CD4-positive, CD25-positive, alpha-beta regulatory T cell (primary cell): ENCODE measurements around the gene TDP1. TPM values are rescaled to one million over a fixed set of nuclear protein-coding genes. Genes with fewer than 3 reads are reported as not detected.
"Not testable (repeated sequence)": the region's sequence is repeated elsewhere in the genome, so short reads cannot be mapped to it uniquely, and the experiment has no call there.

Source experiments
- ATAC-seq, 2 donors: fragments of 150-1000 bp; cut with Tn5 transposase; one replicate each; pipeline ENCODE4 v1.10.0; 2021; ENCODE audit warnings: low read depth in 2 of 2, moderate number of reproducible peaks in 2 of 2, moderate library complexity in 1 of 2
- DNase-seq, 3 donors: peaks; one replicate each; pipeline versions ENCODE4 v3.0.0 to v3.0.0-alpha.2; 2012 to 2022; ENCODE audit warnings: mixed read lengths in 1 of 3
- H3K27ac ChIP-seq: one replicate; pipeline ENCODE4 v1.7.0; 2013; ENCODE audit warnings: mild to moderate bottlenecking, low read length; ENCODE audit not compliant: insufficient read depth, poor library complexity, severe bottlenecking
- H3K27me3 ChIP-seq: one replicate; pipeline ENCODE4 v1.7.0; 2013; ENCODE audit warnings: low read length; ENCODE audit not compliant: control insufficient read depth, insufficient read depth
- H3K36me3 ChIP-seq: one replicate; pipeline ENCODE4 v1.7.0; 2013; ENCODE audit warnings: mild to moderate bottlenecking, low read length, moderate library complexity; ENCODE audit not compliant: control insufficient read depth, insufficient read depth
- H3K4me1 ChIP-seq: 2 replicates; pipeline ENCODE4 v1.7.0; 2013; ENCODE audit warnings: mild to moderate bottlenecking, low read length; ENCODE audit not compliant: insufficient read depth, control insufficient read depth, poor library complexity, severe bottlenecking
- H3K4me3 ChIP-seq: one replicate; pipeline ENCODE4 v1.7.0; 2013; ENCODE audit warnings: low read depth, mild to moderate bottlenecking, low read length, moderate library complexity
- H3K9me3 ChIP-seq, 2 experiments: 1 replicate in 1 of 2; 2 replicates in 1 of 2; pipeline ENCODE4 v1.7.0; 2013; ENCODE audit warnings: low read length in 2 of 2, mild to moderate bottlenecking in 1 of 2, moderate library complexity in 1 of 2; ENCODE audit not compliant: control insufficient read depth in 2 of 2
- H3K27ac Mint-ChIP-seq, 3 donors: one replicate each; pipeline ENCODE4 v1.8.0; 2020 to 2022; ENCODE audit warnings: mild to moderate bottlenecking in 3 of 3, mixed read lengths in 3 of 3, moderate library complexity in 2 of 3
- H3K27me3 Mint-ChIP-seq: one replicate; pipeline ENCODE4 v1.8.0; 2022; ENCODE audit warnings: mild to moderate bottlenecking, mixed read lengths
- H3K36me3 Mint-ChIP-seq: one replicate; pipeline ENCODE4 v1.8.0; 2020; ENCODE audit warnings: mixed read lengths
- H3K4me1 Mint-ChIP-seq, 4 donors: one replicate each; pipeline ENCODE4 v1.8.0; 2020 to 2022; ENCODE audit warnings: mixed read lengths in 4 of 4, mild to moderate bottlenecking in 1 of 4
- H3K4me3 Mint-ChIP-seq, 4 donors: one replicate each; pipeline ENCODE4 v1.8.0; 2020 to 2022; ENCODE audit warnings: mild to moderate bottlenecking in 4 of 4, mixed read lengths in 4 of 4, moderate library complexity in 3 of 4
- H3K9me3 Mint-ChIP-seq, 7 donors: one replicate each; pipeline ENCODE4 v1.8.0; 2020 to 2022; ENCODE audit warnings: mixed read lengths in 7 of 7, mild to moderate bottlenecking in 3 of 7, moderate library complexity in 2 of 7
- polyA plus RNA-seq, 4 donors: library from polyadenylated mRNA; unstranded; fragments of 300-500 nt; fragmentation: Illumina TruSeq; gene quantifications; one replicate each; pipeline ENCODE4 v1.2.3, GENCODE V29; 2021
- total RNA-seq: library from RNA; stranded (reverse); gene quantifications from one replicate; pipeline ENCODE4 v1.2.3, GENCODE V29; 2022

Gene TDP1
- total and polyA plus RNA-seq, 5 donors from 2014 or later = 36.3 to 59.4 (median 44.2) TPM

- ATAC-seq = no peak
- Histone ChIP-seq H3K27ac (no peak overlapping the region), H3K9me3 (no peaks in the 10 kb centered on the region), H3K27me3 (peaks cover 9% of the 10 kb centered on the region), H3K4me1 (no peaks in the 10 kb centered on the region), H3K4me3 (no peak overlapping the region), H3K36me3 (no peaks in the 10 kb centered on the region)
- peaks cover 0 to 3% (median 1%) of the 10 kb centered on the region in 7 donors for H3K9me3 Mint-ChIP-seq
- no peak overlapping the region for H3K4me3 Mint-ChIP-seq
- H3K4me1 Mint-ChIP-seq = no peaks in the 10 kb centered on the region
- H3K27ac Mint-ChIP-seq = no peak overlapping the region
- H3K27me3 Mint-ChIP-seq = peaks cover 32% of the 10 kb centered on the region
- no peaks in the 10 kb centered on the region for H3K36me3 Mint-ChIP-seq
- no peak for DNase-seq
These were observed 131.7 kb downstream of the TDP1 start for GRCh38 chr14:90087433-90087832.

GRCh38 chr14:90088176-90088575 lies 132.4 kb downstream of the TDP1 start:
- Histone ChIP-seq H3K36me3 (no peaks in the 10 kb centered on the region), H3K27ac (no peak overlapping the region), H3K4me3 (no peak overlapping the region), H3K27me3 (peaks cover 9% of the 10 kb centered on the region), H3K4me1 (no peaks in the 10 kb centered on the region), H3K9me3 (no peaks in the 10 kb centered on the region)
- DNase-seq (no peak), ATAC-seq (no peak)
- Mint-ChIP-seq H3K4me3 (no peak overlapping the region), H3K27ac (no peak overlapping the region), H3K9me3 (peaks cover 0 to 3% (median 1%) of the 10 kb centered on the region in 7 donors), H3K36me3 (no peaks in the 10 kb centered on the region), H3K27me3 (peaks cover 27% of the 10 kb centered on the region), H3K4me1 (no peaks in the 10 kb centered on the region)

GRCh38 chr14:90089486-90089885 lies 133.8 kb downstream of the TDP1 start:
- H3K27me3 Mint-ChIP-seq = peaks cover 24% of the 10 kb centered on the region
- not testable (repeated sequence) for ATAC-seq, H3K9me3 Mint-ChIP-seq, DNase-seq, H3K4me3 Mint-ChIP-seq, H3K27me3 ChIP-seq, H3K36me3 Mint-ChIP-seq, H3K4me1 ChIP-seq, H3K27ac Mint-ChIP-seq, H3K27ac ChIP-seq, H3K4me3 ChIP-seq, H3K36me3 ChIP-seq, H3K9me3 ChIP-seq, H3K4me1 Mint-ChIP-seq

- Histone ChIP-seq H3K4me3 (no peak overlapping the region), H3K27ac (no peak overlapping the region), H3K9me3 (no peaks in the 10 kb centered on the region), H3K36me3 (no peaks in the 10 kb centered on the region), H3K4me1 (no peaks in the 10 kb centered on the region), H3K27me3 (peaks cover 6% of the 10 kb centered on the region)
- H3K27ac Mint-ChIP-seq = no peak overlapping the region
- peaks cover 30% of the 10 kb centered on the region for H3K27me3 Mint-ChIP-seq
- no peaks in the 10 kb centered on the region for H3K36me3 Mint-ChIP-seq
- H3K4me1 Mint-ChIP-seq = peaks cover 0 to 5% (median 0%) of the 10 kb centered on the region in 4 donors
- DNase-seq (no peak), ATAC-seq (no peak)
- H3K9me3 Mint-ChIP-seq = peaks cover 0 to 3% (median 1%) of the 10 kb centered on the region in 7 donors
- H3K4me3 Mint-ChIP-seq = peak overlapping the region in 1 of 4 donors; percentile 34
These were observed 135.7 kb downstream of the TDP1 start for GRCh38 chr14:90091393-90091792.

- Mint-ChIP-seq H3K27ac (no peak overlapping the region), H3K9me3 (peaks cover 0 to 3% (median 1%) of the 10 kb centered on the region in 7 donors), H3K4me1 (peaks cover 0 to 5% (median 0%) of the 10 kb centered on the region in 4 donors), H3K4me3 (peak overlapping the region in 1 of 4 donors; percentile 64), H3K27me3 (peaks cover 23% of the 10 kb centered on the region), H3K36me3 (no peaks in the 10 kb centered on the region)
- H3K4me1 ChIP-seq = no peaks in the 10 kb centered on the region
- ATAC-seq (no peak), DNase-seq (peak in 1 of 3 donors; percentile 42)
- peaks cover 3% of the 10 kb centered on the region for H3K27me3 ChIP-seq
- no peaks in the 10 kb centered on the region for H3K36me3 ChIP-seq
- no peak overlapping the region for H3K27ac ChIP-seq
- no peak overlapping the region for H3K4me3 ChIP-seq
- H3K9me3 ChIP-seq = no peaks in the 10 kb centered on the region
These were observed 138.3 kb downstream of the TDP1 start for GRCh38 chr14:90093942-90094595.

Other genes starting within 250 kb of the TDP1 start
- gene EFCAB11, start 1.2 kb upstream of the TDP1 start, total RNA-seq = 0.84 TPM
- gene EFCAB11, start 1.2 kb upstream of the TDP1 start, polyA plus RNA-seq = 1 to 10 TPM; 1.3 to 2.9 (median 1.8) TPM
- 0.20 TPM for gene KCNK13, start 106.1 kb downstream of the TDP1 start, total RNA-seq
- gene KCNK13, start 106.1 kb downstream of the TDP1 start, polyA plus RNA-seq = not detected